Endothelial cell of umbilical vein (primary cell): ENCODE measurements around the gene HGFAC. TPM values are rescaled to one million over a fixed set of nuclear protein-coding genes. Genes with fewer than 3 reads are reported as not detected.

ENCODE experiments used
- BruUV-seq: library from RNA; stranded (reverse); fragments of 400-500 nt; replicated peaks from 2 replicates; lab custom pipeline; 2021; lab: Mats Ljungman, UMichigan
- CTCF ChIA-PET: fragments of 300-600, 350-600 bp; sonication (Branson Sonifier 250); formaldehyde crosslinking; loops from one replicate; lab custom pipeline; 2021; ENCODE audit warnings: antibody characterized with exemption, inconsistent platforms; lab: Charles Lee
- POLR2A ChIA-PET: fragments of 300-600, 350-600 bp; sonication (Branson Sonifier 250); formaldehyde crosslinking; loops from one replicate; lab custom pipeline; 2021; ENCODE audit warnings: antibody characterized with exemption, inconsistent platforms; lab: Charles Lee
- DNase-seq: peaks from one replicate; pipeline ENCODE4 v3.0.0-alpha.2; 2011; ENCODE audit warnings: low read depth, low spot score
- FAIRE-seq: peaks from 2 replicates; lab custom pipeline; 2011; peaks lifted over from hg19 to GRCh38; lab: Jason Lieb, UNC
- H2AFZ ChIP-seq: 2 replicates; pipeline ENCODE4 v1.6.0; 2012; ENCODE audit warnings: low read depth, low read length, control low read depth, inconsistent platforms
- H3K27ac ChIP-seq: 2 replicates; pipeline ENCODE4 v1.5.1; 2011; ENCODE audit warnings: low read depth, mild to moderate bottlenecking, control low read depth, low read length, moderate library complexity; ENCODE audit not compliant: insufficient read depth
- H3K27me3 ChIP-seq, 2 experiments: 2 replicates each; pipeline versions ENCODE4 v1.6.0 to v1.6.1; 2011; ENCODE audit warnings: low read length in 2 of 2, mixed read lengths in 1 of 2; ENCODE audit not compliant: control insufficient read depth in 2 of 2, insufficient read depth in 2 of 2
- H3K36me3 ChIP-seq, 2 experiments: 2 replicates in 1 of 2; 3 replicates in 1 of 2; pipeline ENCODE4 v1.5.1; 2011; ENCODE audit warnings: low read length in 2 of 2, mild to moderate bottlenecking in 1 of 2, moderate library complexity in 1 of 2; ENCODE audit not compliant: control insufficient read depth in 2 of 2, insufficient read depth in 2 of 2; ENCODE audit errors: extremely low read depth in 1 of 2
- H3K4me1 ChIP-seq: 3 replicates; pipeline ENCODE4 v1.5.1; 2011; ENCODE audit warnings: mild to moderate bottlenecking, low read length; ENCODE audit not compliant: control insufficient read depth, insufficient read depth; ENCODE audit errors: extremely low read depth
- H3K4me2 ChIP-seq: 2 replicates; pipeline ENCODE4 v1.6.1; 2011; ENCODE audit warnings: low read length, control low read depth, mixed read lengths; ENCODE audit not compliant: insufficient read depth
- H3K4me3 ChIP-seq, 3 experiments: fragments of 200-600 bp in 1 of 3; sonication (generic), shearing (Covaris generic) in 1 of 3; replicated peaks in 1 of 3; 2 replicates each; pipeline ENCODE4 v1.5.1; 2011 to 2016; ENCODE audit warnings: control low read depth in 3 of 3, low read length in 3 of 3, mild to moderate bottlenecking in 2 of 3, inconsistent platforms in 1 of 3, low read depth in 1 of 3, moderate library complexity in 1 of 3; ENCODE audit not compliant: insufficient read depth in 1 of 3
- H3K79me2 ChIP-seq: 2 replicates; pipeline ENCODE4 v1.6.0; 2012; ENCODE audit warnings: low read length, inconsistent platforms; ENCODE audit not compliant: control insufficient read depth, insufficient read depth
- H3K9ac ChIP-seq: replicated peaks from 2 replicates; pipeline ENCODE3; 2011; ENCODE audit warnings: low read length, control low read depth; ENCODE audit not compliant: insufficient read depth; ENCODE audit errors: extremely low read depth
- H3K9me1 ChIP-seq: replicated peaks from 3 replicates; pipeline ENCODE4 v1.6.0; 2011; ENCODE audit warnings: mild to moderate bottlenecking, low read length; ENCODE audit not compliant: control insufficient read depth, insufficient read depth; ENCODE audit errors: extremely low read depth
- H3K9me3 ChIP-seq: replicated peaks from 2 replicates; pipeline ENCODE4 v1.5.1; 2012; ENCODE audit warnings: low read length, inconsistent platforms; ENCODE audit not compliant: control insufficient read depth, insufficient read depth
- H4K20me1 ChIP-seq: replicated peaks from 2 replicates; pipeline ENCODE3; 2011; ENCODE audit warnings: mild to moderate bottlenecking, low read length; ENCODE audit not compliant: control insufficient read depth, insufficient read depth; ENCODE audit errors: extremely low read depth
- CTCF ChIP-seq, 2 donors: IDR thresholded peaks; 1 replicate in 1 of 2; 2 replicates in 1 of 2; pipeline ENCODE4 v1.5.1; 2011; ENCODE audit warnings: low read length in 2 of 2, mild to moderate bottlenecking in 2 of 2, moderate library complexity in 2 of 2, control low read depth in 1 of 2, inconsistent platforms in 1 of 2, low read depth in 1 of 2; ENCODE audit not compliant: insufficient read depth in 1 of 2; ENCODE audit errors: extremely low read depth in 1 of 2
- EZH2 ChIP-seq: IDR thresholded peaks from 2 replicates; pipeline ENCODE4 v1.6.1; 2012; ENCODE audit warnings: borderline replicate concordance, low read depth, mild to moderate bottlenecking, moderate library complexity, low read length, inconsistent platforms; ENCODE audit not compliant: severe bottlenecking
- FOS ChIP-seq: IDR thresholded peaks from 2 replicates; pipeline ENCODE4 v1.6.1; 2011; ENCODE audit warnings: mild to moderate bottlenecking, low read length, moderate library complexity, borderline replicate concordance; ENCODE audit not compliant: insufficient read depth
- GATA2 ChIP-seq: IDR thresholded peaks from 2 replicates; pipeline ENCODE4 v1.7.0; 2011; ENCODE audit warnings: low read depth, mild to moderate bottlenecking, moderate library complexity, mixed read lengths, low read length; ENCODE audit not compliant: insufficient read length, insufficient read depth
- JUN ChIP-seq: IDR thresholded peaks from 2 replicates; pipeline ENCODE4 v1.6.1; 2011; ENCODE audit warnings: borderline replicate concordance, low read depth; ENCODE audit not compliant: insufficient read length, insufficient read depth
- MAX ChIP-seq: IDR thresholded peaks from 2 replicates; pipeline ENCODE4 v1.6.1; 2011; ENCODE audit not compliant: insufficient read depth, insufficient read length
- MYC ChIP-seq: IDR thresholded peaks from one replicate; pipeline ENCODE4 v1.6.1; 2011; ENCODE audit warnings: mild to moderate bottlenecking, low read depth, low read length
- POLR2A ChIP-seq: IDR thresholded peaks from 2 replicates; pipeline ENCODE4 v1.6.1; 2012; ENCODE audit warnings: low read depth, mild to moderate bottlenecking, control low read depth, low read length
- POLR2AphosphoS5 ChIP-seq: IDR thresholded peaks from 2 replicates; pipeline ENCODE4 v1.6.1; 2012; ENCODE audit warnings: low read depth, mild to moderate bottlenecking, control low read depth, low read length, moderate library complexity; ENCODE audit not compliant: insufficient read depth
- dilution Hi-C: fragments of 300-500 bp; cut with MboI; formaldehyde crosslinking; loops from one replicate; pipeline ENCODE4 v1.15.0; 2019; ENCODE audit warnings: low sequenced_read_pairs; ENCODE audit not compliant: extremely low pct_ligation_motif_present
- intact Hi-C: fragments of 100-400 bp; cut with micrococcal nuclease; formaldehyde crosslinking; loops from one replicate; pipeline ENCODE4 v1.10.0; 2022
- polyA plus RNA-seq, 4 experiments: library from polyadenylated mRNA; depleted of rRNA in 3 of 4; stranded (reverse) in 3 of 4; unstranded in 1 of 4; fragments of >200 nt; gene quantifications; 2 replicates each; pipeline versions ENCODE4 v1.2.1 to v1.2.3, GENCODE V29; 2011 to 2012; ENCODE audit warnings: missing spikeins in 1 of 4
- total RNA-seq: library from RNA; stranded (reverse); gene quantifications from 2 replicates; pipeline ENCODE4 v1.2.3, GENCODE V29; 2021

Gene HGFAC
- total and polyA plus RNA-seq, 2 donors (not counting 3 experiments of a cell fraction or from before 2014, with no cell fraction given) = 0.36 to 0.49 TPM

- Histone ChIP-seq H3K9ac (no peak overlapping the region), H4K20me1 (no peaks in the 10 kb centered on the region), H3K9me3 (no peaks in the 10 kb centered on the region), H3K36me3 (peaks cover 0 to 29% of the 10 kb centered on the region in 2 experiments), H3K27me3 (no peaks in the 10 kb centered on the region), H3K4me2 (no peak overlapping the region), H3K4me3 (no peak overlapping the region), H3K27ac (no peak overlapping the region), H3K9me1 (no peaks in the 10 kb centered on the region), H3K4me1 (no peaks in the 10 kb centered on the region), H2AFZ (no peak overlapping the region), H3K79me2 (peaks cover 2% of the 10 kb centered on the region)
- ChIA-PET CTCF (interaction anchor here (2.7 kb wide), 1 partner anchor 69 kb away, joined by 6 read pairs; no protein-coding TSS in a partner anchor), POLR2A (no interaction called here)
- DNase-seq (no peak), FAIRE-seq (no peak)
- TF ChIP-seq JUN = no peak
- TF ChIP-seq MYC = no peak
- TF ChIP-seq GATA2 = no peak
- no peak for TF ChIP-seq MAX
- no peak for TF ChIP-seq EZH2
- no peak for TF ChIP-seq POLR2A
- no peak for TF ChIP-seq POLR2AphosphoS5
- no peak for TF ChIP-seq CTCF (IDR thresholded peaks at IDR 0.05; ENCODE audit: extremely low read depth in 1 of 2, insufficient read depth in 1 of 2, low read depth in 1 of 2, low read length in 2 of 2)
- TF ChIP-seq FOS = no peak
- intact Hi-C loops (no loop called here), dilution Hi-C loops (no loop called here)
- BruUV-seq = no TSS peak
Observed at GRCh38 chr4:3415471-3416141, 26.2 kb upstream of the HGFAC start.
